HG03064 (cell line): Measurements from ENCODE around the gene KRTAP4-6.
"Not testable (repeated sequence)": the region's sequence is repeated elsewhere in the genome, so short reads cannot be mapped to it uniquely, and the experiment has no call there.

ENCODE experiments used
- ATAC-seq: cut with Tn5 transposase; IDR thresholded peaks from one replicate; pipeline ENCODE4 v1.9.1; 2021; ENCODE audit warnings: low read depth; ENCODE audit not compliant: unreplicated experiment

The KRTAP4-6 gene

DNA sequence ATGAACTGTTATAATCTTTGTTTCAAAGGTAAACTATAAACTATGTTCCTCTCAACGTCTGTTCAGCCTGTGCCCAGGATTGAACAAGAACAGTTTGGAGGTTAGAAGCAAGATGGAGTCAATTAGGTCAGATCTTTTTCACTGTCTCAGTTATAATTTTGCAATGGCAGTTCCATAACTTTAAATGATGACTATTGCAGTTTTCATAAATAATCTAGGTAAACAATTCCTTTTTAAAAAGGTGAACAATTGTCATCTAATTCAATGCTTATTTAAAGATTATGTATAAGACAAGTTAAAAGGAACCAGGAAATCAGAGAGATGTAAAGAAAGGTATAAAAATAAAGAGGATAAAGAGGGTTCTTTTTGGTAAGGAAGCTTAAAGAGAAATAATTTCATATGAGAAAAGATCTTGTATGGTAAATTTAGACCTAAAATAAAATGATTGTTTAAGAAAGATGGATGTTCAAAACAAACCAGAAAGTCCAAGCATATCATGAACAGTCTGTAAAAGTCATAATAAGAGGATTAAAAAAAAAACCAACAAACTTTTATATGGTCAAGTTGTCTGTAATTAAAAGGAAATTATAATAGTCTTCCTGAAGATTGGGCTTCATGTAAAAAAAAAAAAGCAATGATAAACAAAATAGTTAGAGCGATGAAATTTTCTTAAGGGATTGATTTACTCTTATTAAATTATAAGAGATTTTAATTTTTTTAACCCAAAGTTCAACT is 29.0 kb downstream of the KRTAP4-6 start:
- no peak for ATAC-seq

DNA sequence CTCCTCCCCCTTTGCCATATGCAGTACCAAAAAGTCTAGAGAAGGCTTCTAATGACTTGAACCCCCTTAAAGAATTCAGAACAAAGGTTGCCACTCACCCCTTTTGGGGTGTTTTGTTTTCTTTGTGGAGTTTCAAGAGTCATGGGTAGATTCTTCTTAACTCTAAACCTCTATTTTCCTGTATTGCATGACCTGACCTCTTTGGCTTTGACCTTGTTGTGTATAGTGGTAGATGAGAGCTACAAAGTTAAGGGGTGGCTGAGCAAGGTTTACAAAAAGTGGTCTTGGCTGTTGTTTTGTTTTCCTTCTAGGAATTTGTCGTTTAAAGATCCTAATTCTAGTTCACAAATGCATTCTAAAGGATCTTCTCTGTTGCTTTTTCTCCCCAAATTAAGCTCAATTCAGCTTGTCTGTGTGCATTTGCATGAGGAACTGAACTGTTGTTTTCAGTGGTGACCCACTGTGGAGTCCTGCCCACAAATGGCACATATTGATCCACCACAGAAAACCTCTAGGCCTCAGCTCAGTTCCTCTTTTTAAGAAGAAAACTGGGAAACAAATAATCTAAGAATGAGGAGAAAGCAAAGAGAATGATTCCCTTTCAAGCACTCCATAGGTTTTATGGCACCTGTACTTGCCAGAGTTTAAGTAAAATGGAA is 31.5 kb downstream of the KRTAP4-6 start:
- not testable (repeated sequence) for ATAC-seq

DNA sequence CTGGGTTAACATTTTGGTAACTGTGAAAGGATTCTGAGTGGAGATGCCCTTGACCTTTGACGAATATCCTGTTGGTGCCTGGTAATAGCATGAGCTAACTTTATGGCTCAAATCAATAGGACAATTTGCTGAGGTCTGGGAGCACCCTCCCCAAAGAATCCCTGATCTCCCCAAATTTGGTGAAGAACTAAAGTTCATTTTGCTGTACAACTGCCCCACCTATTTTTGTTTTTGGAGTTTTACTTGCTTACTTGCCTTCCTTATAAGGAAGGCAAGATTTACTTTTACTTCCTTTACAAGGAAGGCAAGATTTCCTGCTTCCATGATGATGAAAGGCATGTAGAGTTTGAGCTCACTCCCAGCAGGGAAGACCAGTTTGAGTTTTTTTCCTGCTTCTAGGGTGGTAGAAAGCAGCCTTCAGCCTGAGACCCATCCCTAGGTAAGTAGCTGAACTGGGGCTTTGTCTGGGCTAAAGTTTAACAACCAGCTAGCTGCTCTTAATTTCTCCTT is 32.3 kb downstream of the KRTAP4-6 start:
- no peak for ATAC-seq

DNA sequence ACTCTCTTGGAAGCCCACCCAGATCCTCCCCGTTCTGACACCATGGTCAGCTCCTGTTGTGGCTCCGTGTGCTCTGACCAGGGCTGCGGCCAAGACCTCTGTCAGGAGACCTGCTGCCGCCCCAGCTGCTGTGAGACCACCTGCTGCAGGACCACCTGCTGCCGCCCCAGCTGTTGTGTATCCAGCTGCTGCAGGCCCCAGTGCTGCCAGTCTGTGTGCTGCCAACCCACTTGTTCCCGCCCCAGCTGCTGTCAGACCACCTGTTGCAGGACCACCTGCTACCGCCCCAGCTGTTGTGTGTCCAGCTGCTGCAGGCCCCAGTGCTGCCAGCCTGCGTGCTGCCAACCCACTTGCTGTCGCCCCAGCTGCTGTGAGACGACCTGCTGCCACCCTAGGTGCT is 35.0 kb downstream of the KRTAP4-6 start, which contains the start of gene KRTAP4-9:
TSS of gene KRTAP4-9 (plus strand) at position 43 of the 400 bp plus-strand sequence. CDS start at position 43, 0 bp downstream.
- not testable (repeated sequence) for ATAC-seq

DNA sequence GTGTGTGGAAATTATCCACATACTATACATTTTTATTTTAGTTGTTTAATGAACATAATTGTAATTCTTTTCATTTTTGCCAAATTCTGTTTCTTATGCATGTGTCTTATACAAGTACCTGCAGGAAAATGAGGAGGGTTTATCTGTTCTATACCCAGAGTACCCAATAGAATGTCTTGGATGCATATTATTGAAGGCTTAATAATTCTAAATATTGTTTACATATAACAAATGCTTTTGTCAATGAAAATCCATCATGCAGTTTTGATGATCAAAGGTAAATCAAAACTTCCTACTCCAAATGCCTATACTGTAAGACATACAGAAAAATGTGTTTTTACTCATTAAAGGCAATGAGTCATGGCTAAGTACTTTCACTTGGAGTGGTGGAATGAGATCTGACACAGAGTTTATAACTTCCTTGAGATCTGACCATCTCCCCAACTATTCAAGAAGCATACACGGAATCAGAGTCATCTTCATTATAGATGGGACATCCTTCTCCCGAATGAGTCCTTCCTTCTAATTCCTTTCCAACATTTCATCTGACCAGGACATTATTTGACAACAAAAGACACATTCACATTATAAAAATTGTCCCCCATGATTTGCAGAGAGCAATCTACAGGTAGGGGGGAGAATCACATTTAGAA is 35.8 kb downstream of the KRTAP4-6 start:
- ATAC-seq = not testable (repeated sequence)

DNA sequence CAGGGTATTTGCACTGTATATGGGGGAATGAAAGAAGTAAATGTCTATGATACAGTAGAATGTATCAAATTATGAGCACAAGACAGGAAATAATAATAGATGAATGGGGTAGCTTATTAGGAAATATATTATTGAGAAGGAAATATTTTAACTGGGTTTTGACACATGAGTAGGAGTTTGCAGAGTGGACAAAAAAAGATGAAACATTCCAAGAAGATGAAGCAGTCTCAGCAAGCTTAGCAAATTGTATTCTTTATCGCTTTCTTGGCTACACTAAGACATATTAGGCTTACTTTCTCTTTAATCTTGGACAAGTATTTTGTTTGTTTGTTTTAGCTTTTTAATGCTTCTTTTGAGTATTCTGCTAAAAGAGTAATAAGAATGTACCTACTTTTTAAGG is 36.4 kb downstream of the KRTAP4-6 start:
- ATAC-seq = no peak

DNA sequence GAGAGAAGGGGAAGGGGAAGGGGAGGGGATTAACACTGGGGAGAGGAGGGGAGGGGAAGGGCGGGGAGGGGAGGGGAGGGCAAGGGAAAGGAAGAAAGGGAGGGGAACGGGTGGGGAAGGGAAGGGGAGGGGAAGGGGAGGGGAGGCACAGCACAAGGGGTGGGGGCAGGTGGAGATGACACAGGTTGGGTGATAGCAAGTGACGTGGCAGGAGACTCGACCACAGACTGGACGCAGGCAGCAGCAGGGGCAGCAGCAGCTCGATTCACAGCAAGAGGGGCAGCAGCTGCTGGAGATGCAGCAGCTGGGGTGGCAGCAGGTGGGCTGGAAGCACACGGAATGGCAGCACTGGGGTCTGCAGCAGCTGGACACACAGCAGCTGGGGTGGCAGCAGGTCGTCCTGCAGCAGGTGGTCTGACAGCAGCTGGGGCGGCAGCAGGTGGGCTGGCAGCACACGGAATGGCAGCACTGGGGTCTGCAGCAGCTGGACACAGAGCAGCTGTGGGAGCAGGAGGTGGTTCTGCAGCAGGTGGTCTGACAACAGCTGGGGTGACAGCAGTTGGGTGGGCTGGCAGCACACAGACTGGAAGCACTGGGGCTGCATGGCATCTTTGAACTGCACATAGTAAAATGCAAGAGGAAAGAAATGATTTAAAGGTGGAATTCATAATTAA is 38.6 kb downstream of the KRTAP4-6 start, which contains the start of gene KRTAP4-16:
TSS of gene KRTAP4-16 (minus strand) at position 624 of the 674 bp plus-strand sequence. CDS start at position 624, 0 bp downstream.
- no peak for ATAC-seq

DNA sequence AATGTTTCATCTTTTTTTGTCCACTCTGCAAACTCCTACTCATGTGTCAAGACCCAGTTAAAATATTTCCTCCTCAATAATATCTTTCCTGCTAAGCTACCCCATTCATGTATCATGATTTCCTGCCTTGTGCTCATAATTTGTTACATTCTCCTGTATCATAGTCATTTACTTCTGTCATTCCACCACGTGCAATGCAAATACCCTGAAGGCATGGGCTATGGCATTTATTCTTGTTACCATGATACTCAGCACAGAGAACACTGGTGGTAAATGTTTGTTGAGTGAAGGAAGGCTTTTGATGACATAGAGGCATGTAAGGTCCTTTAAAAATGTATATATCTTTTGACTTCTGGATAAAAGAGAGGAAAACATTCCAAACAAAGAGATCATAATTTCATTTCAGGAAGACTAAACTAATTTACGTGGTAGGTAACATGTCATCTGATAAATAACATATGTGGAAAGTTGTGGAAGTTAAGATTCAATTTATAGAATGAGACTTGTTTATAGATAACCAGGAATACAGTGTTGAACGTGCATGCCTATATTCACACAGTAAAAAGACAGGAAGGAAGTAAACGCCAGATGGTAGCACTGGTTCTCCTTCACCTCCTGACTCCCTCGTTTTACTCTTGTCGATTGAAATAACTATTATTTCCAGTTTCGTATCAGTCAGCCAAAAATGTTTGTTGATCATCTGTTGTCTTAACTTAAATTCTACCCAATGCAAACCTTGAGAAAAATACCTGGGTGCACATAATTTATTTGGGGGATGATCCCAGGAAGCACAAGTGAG is 40.5 kb downstream of the KRTAP4-6 start:
- ATAC-seq = not testable (repeated sequence)

DNA sequence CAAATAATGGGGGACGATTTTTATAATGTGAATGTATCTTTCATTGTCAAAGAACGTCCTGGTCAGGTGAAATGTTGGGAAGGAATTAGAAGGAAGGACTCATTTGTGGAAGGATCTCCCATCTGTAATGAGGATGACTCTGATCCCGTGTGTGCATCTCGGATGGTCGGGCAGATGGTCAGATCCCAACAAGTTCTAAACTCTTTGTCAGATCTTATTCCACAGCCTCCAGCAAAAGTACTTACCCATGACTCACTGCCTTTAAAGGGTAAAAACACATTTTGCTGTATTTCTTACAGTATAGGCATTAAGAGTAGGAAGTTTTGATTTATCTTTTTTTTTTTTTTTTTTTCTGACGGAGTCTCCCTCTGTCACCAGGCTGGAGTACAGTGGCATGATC is 41.9 kb downstream of the KRTAP4-6 start:
- no peak for ATAC-seq

DNA sequence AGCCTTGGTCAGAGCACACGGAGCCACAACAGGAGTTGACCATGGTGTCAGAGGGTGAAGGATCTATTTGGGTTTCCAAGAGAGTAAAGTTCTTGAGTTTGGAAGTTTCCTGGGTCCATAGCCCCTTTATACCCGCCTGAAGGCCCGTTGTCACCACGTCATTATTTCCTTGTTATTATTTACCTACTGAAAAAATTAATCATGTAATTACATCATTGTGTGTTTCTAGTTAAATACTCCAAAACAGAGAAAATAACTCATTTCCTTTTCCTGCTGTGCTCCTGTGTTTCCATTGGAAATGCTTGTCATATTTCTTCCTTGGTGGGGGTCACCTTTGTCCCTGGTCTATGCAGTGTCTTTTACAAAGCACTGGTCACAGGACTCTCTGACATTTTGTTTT is 42.3 kb downstream of the KRTAP4-6 start, which contains the start of gene KRTAP4-8:
TSS of gene KRTAP4-8 (minus strand) at position 101 of the 400 bp plus-strand sequence. CDS start at position 43, 58 bp downstream.
- no peak for ATAC-seq

DNA sequence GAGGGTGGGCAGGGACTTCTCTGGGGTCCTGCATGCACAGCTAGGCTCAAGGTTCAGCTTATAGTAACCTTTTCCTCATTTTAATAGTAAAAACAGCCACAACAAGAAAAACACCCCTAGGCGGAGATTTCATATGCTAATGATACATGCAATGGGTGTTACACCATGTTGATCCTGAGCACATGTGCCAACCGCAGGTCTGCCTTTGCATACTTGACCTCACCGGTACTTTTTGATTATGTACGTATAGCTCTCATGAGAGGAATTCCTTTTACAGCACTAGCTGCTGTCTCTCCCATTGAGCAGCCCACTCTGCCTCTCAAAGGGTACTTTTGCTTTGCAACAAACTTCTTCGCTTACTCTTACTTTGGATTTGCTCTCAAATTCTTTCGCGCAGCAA is 44.3 kb downstream of the KRTAP4-6 start:
- ATAC-seq = no peak
